A549 (cell line): Measurements from ENCODE around the gene LAMTOR3. TPM values are rescaled to one million over a fixed set of nuclear protein-coding genes. Genes with fewer than 3 reads are reported as not detected.

Source experiments
- ATAC-seq, 2 experiments: fragments of 200-7000 bp in 1 of 2; fragments of >200 bp in 1 of 2; cut with Nextera tagmentation in 1 of 2; cut with Tn5 transposase in 1 of 2; 3 replicates each; pipeline versions ENCODE4 v1.8.0 to v1.9.1; 2018 to 2020; ENCODE audit warnings: mild to moderate bottlenecking in 1 of 2, moderate library complexity in 1 of 2
- CTCF ChIA-PET: fragments of 300-600 bp; sonication (Branson Sonifier 250); formaldehyde crosslinking; extraction: SDS; loops from one replicate; lab custom pipeline; 2021; ENCODE audit warnings: antibody characterized with exemption, inconsistent platforms; lab: Yijun Ruan, JAX
- POLR2A ChIA-PET: fragments of 350-600 bp; formaldehyde crosslinking; extraction: SDS; loops from one replicate; lab custom pipeline; 2021; ENCODE audit warnings: antibody characterized with exemption, inconsistent platforms; lab: Yijun Ruan, JAX
- DNase-seq, 2 experiments: peaks; one replicate each; pipeline versions ENCODE4 v3.0.0 to v3.0.0-alpha.2; 2011 to 2016; ENCODE audit warnings: low read depth in 1 of 2, low spot score in 1 of 2
- FAIRE-seq: peaks from 2 replicates; lab custom pipeline; 2011; peaks lifted over from hg19 to GRCh38; lab: Jason Lieb, UNC
- H3K27ac ChIP-seq, 2 experiments: fragments of >200 bp; sonication (Bioruptor Twin); formaldehyde crosslinking; 3 replicates each; pipeline ENCODE4 v1.5.1; 2016 to 2017
- H3K4me1 ChIP-seq: fragments of >200 bp; sonication (Bioruptor Twin); formaldehyde crosslinking; 3 replicates; pipeline ENCODE4 v1.6.1; 2016
- H3K4me2 ChIP-seq: fragments of >200 bp; sonication (Bioruptor Twin); formaldehyde crosslinking; 3 replicates; pipeline ENCODE4 v1.6.1; 2016
- H3K4me3 ChIP-seq: fragments of >200 bp; sonication (Bioruptor Twin); formaldehyde crosslinking; 3 replicates; pipeline ENCODE4 v1.5.1; 2016
- H3K9me3 ChIP-seq: fragments of >200 bp; sonication (Bioruptor Twin); formaldehyde crosslinking; 3 replicates; pipeline ENCODE4 v1.6.1; 2016
- BHLHE40 ChIP-seq: IDR thresholded peaks from 2 replicates; pipeline ENCODE4 v1.6.1; 2012; ENCODE audit warnings: low read depth, low read length, inconsistent platforms
- CBX2 ChIP-seq: fragments of 200-600 bp; sonication (generic); IDR thresholded peaks from 2 replicates; pipeline ENCODE4 v1.6.1; 2016; ENCODE audit warnings: low read depth, mild to moderate bottlenecking, borderline replicate concordance
- EHF ChIP-seq: fragments of 250-450 bp; sonication (Bioruptor Pico); IDR thresholded peaks from 2 replicates; pipeline ENCODE4 v1.5.0; 2020; ENCODE audit warnings: mild to moderate bottlenecking
- ELK1 ChIP-seq: fragments of 150-350 bp; IDR thresholded peaks from 2 replicates; pipeline ENCODE4 v1.6.1; 2014; ENCODE audit warnings: low read depth, mild to moderate bottlenecking, low read length
- EP300 ChIP-seq, 2 experiments: fragments of >200 bp; sonication (Bioruptor Twin); formaldehyde crosslinking; IDR thresholded peaks; 2 replicates in 1 of 2; 3 replicates in 1 of 2; pipeline ENCODE4 v1.6.1; 2016 to 2017
- ESRRA ChIP-seq: fragments of 150-350 bp; IDR thresholded peaks from 2 replicates; pipeline ENCODE4 v1.6.1; 2014; ENCODE audit warnings: mild to moderate bottlenecking, low read length, borderline replicate concordance
- FOSB ChIP-seq: fragments of 250-450 bp; sonication (Bioruptor Pico); IDR thresholded peaks from 2 replicates; pipeline ENCODE4 v1.5.0; 2020; ENCODE audit warnings: mild to moderate bottlenecking, moderate library complexity
- FOXS1 ChIP-seq: fragments of 250-450 bp; sonication (Bioruptor Pico); IDR thresholded peaks from 2 replicates; pipeline ENCODE4 v1.5.0; 2020; ENCODE audit warnings: mild to moderate bottlenecking, moderate library complexity
- HDAC2 ChIP-seq: fragments of 200-600 bp; sonication (generic); IDR thresholded peaks from 2 replicates; pipeline ENCODE4 v1.6.1; 2016
- HEYL ChIP-seq: fragments of 250-450 bp; sonication (Bioruptor Pico); IDR thresholded peaks from 2 replicates; pipeline ENCODE4 v1.8.0; 2021; ENCODE audit warnings: mild to moderate bottlenecking, moderate library complexity
- KDM5A ChIP-seq: fragments of 200-600 bp; sonication (generic); IDR thresholded peaks from 2 replicates; pipeline ENCODE4 v1.6.1; 2016; ENCODE audit warnings: antibody characterized with exemption, mild to moderate bottlenecking
- MYC ChIP-seq: IDR thresholded peaks from 2 replicates; pipeline ENCODE4 v1.6.1; 2012; ENCODE audit warnings: mild to moderate bottlenecking, inconsistent platforms, low read length, improper control_type of control experiment, borderline replicate concordance
- NFE2L2 ChIP-seq: fragments of 150-350 bp; conservative IDR thresholded peaks from 2 replicates; pipeline ENCODE4 v1.6.1; 2014; ENCODE audit warnings: low read length
- NPAS2 ChIP-seq: fragments of 250-450 bp; sonication (Bioruptor Pico); IDR thresholded peaks from 2 replicates; pipeline ENCODE4 v1.8.0; 2022; ENCODE audit warnings: mild to moderate bottlenecking, moderate library complexity, borderline replicate concordance
- NR3C1 ChIP-seq: fragments of >200 bp; sonication (Bioruptor Twin); formaldehyde crosslinking; IDR thresholded peaks from 3 replicates; pipeline ENCODE4 v1.6.1; 2017
- POLR2A ChIP-seq: IDR thresholded peaks from 2 replicates; pipeline ENCODE4 v1.6.1; 2012; ENCODE audit warnings: mild to moderate bottlenecking, low read length
- SREBF2 ChIP-seq: fragments of 450-650 bp; IDR thresholded peaks from 2 replicates; pipeline ENCODE4 v1.6.1; 2014; ENCODE audit warnings: mild to moderate bottlenecking, moderate library complexity
- TFCP2L1 ChIP-seq: fragments of 250-450 bp; sonication (Bioruptor Pico); IDR thresholded peaks from 2 replicates; pipeline ENCODE4 v1.5.0; 2021; ENCODE audit warnings: mild to moderate bottlenecking
- TP53 ChIP-seq: fragments of 250-450 bp; sonication (Bioruptor Pico); IDR thresholded peaks from 2 replicates; pipeline ENCODE4 v1.5.0; 2021; ENCODE audit warnings: mild to moderate bottlenecking, moderate library complexity
- ZC3H11A ChIP-seq: fragments of 450-650 bp; IDR thresholded peaks from 2 replicates; pipeline ENCODE4 v1.6.1; 2014; ENCODE audit warnings: antibody characterized with exemption, mild to moderate bottlenecking
- ZFP36 ChIP-seq: fragments of 450-650 bp; IDR thresholded peaks from 2 replicates; pipeline ENCODE4 v1.6.1; 2014; ENCODE audit warnings: borderline replicate concordance; ENCODE audit not compliant: partially characterized antibody
- WGBS: methylation state at CpG from one replicate; pipeline ENCODE4 v1.1.6; 2017; ENCODE audit errors: missing lambda C conversion rate; 5-methylcytosine and 5-hydroxymethylcytosine counted together
- polyA plus RNA-seq, 4 experiments: library from polyadenylated mRNA; depleted of rRNA in 3 of 4; stranded (reverse); fragments of >200 nt; fragmentation: RNase III in 1 of 4; extraction: RNeasy Plus Mini Kit Qiagen cat#74134 plus additional on column Dnase treatment in 1 of 4; gene quantifications; 2 replicates in 3 of 4; 3 replicates in 1 of 4; pipeline ENCODE4 v1.2.3, GENCODE V29; 2011 to 2017
- TF ChIP-seq, protein P1 (sequence below): fragments of 250-450 bp; sonication (Bioruptor Pico); IDR thresholded peaks from 2 replicates; pipeline ENCODE4 v1.5.0; 2020; ENCODE audit warnings: low read depth, mild to moderate bottlenecking, moderate library complexity
- TF ChIP-seq, protein P2 (sequence below): fragments of >200 bp; sonication (Bioruptor Twin); formaldehyde crosslinking; IDR thresholded peaks from 3 replicates; pipeline ENCODE4 v1.5.1; 2016
- TF ChIP-seq, protein P3 (sequence below): IDR thresholded peaks from 2 replicates; pipeline ENCODE4 v1.6.1; 2012; ENCODE audit warnings: low read depth, borderline replicate concordance
- TF ChIP-seq, protein P4 (sequence below): fragments of >200 bp; sonication (Bioruptor Twin); formaldehyde crosslinking; IDR thresholded peaks from 3 replicates; pipeline ENCODE4 v1.6.1; 2016

LAMTOR3 gene
- polyA plus RNA-seq, 2 of the 4 experiments (the other 2 are of a cell fraction): 21.3 to 40.8 TPM

DNA sequence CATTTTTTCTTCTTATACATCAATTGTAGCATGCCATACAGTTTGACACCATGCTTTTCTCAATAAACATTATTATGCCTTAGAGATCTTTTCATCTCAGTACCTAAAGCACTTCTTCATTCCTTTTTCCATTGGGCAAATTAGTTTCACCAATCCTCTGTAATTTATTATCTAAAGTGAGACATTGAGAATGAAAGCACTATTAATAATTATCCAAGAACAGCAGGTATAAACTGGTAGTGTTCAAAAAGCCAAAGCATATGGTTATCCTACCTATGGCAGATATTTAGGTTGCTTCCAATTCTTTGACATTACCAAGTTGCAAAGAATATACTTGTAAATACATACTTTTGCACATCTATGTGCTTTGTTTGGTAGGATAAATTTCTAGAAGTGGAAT is 15.6 kb downstream of the LAMTOR3 start:
- CTCF ChIA-PET: no interaction called here
- no peak for FAIRE-seq
- TF ChIP-seq NR3C1 (no peak), ZC3H11A (no peak), BHLHE40 (no peak), NPAS2 (no peak), MYC (no peak), SREBF2 (no peak), POLR2A (no peak), ZFP36 (no peak), HDAC2 (no peak), FOSB (CRISPR knock-in tag) (no peak)
- TF ChIP-seq, protein P1, sequence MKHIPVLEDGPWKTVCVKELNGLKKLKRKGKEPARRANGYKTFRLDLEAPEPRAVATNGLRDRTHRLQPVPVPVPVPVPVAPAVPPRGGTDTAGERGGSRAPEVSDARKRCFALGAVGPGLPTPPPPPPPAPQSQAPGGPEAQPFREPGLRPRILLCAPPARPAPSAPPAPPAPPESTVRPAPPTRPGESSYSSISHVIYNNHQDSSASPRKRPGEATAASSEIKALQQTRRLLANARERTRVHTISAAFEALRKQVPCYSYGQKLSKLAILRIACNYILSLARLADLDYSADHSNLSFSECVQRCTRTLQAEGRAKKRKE: no peak
- TF ChIP-seq, protein P2, sequence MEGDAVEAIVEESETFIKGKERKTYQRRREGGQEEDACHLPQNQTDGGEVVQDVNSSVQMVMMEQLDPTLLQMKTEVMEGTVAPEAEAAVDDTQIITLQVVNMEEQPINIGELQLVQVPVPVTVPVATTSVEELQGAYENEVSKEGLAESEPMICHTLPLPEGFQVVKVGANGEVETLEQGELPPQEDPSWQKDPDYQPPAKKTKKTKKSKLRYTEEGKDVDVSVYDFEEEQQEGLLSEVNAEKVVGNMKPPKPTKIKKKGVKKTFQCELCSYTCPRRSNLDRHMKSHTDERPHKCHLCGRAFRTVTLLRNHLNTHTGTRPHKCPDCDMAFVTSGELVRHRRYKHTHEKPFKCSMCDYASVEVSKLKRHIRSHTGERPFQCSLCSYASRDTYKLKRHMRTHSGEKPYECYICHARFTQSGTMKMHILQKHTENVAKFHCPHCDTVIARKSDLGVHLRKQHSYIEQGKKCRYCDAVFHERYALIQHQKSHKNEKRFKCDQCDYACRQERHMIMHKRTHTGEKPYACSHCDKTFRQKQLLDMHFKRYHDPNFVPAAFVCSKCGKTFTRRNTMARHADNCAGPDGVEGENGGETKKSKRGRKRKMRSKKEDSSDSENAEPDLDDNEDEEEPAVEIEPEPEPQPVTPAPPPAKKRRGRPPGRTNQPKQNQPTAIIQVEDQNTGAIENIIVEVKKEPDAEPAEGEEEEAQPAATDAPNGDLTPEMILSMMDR: no peak
- TF ChIP-seq, protein P3, sequence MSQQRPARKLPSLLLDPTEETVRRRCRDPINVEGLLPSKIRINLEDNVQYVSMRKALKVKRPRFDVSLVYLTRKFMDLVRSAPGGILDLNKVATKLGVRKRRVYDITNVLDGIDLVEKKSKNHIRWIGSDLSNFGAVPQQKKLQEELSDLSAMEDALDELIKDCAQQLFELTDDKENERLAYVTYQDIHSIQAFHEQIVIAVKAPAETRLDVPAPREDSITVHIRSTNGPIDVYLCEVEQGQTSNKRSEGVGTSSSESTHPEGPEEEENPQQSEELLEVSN: no peak

GRCh38 chr4:99876946-99877345 is 17.3 kb downstream of the LAMTOR3 start:
- H3K27ac ChIP-seq: no peak overlapping the region
- CTCF ChIA-PET: no interaction called here
- no peaks in the 10 kb centered on the region for H3K9me3 ChIP-seq
- no peaks in the 10 kb centered on the region for H3K4me1 ChIP-seq
- WGBS: 82% methylated on average over 3 of the region's 3 CpGs
- DNase-seq: no peak
- no peak overlapping the region for H3K4me3 ChIP-seq
- TF ChIP-seq EHF (no peak), EP300 (IDR thresholded peaks at IDR 0.05) (no peak), TFCP2L1 (CRISPR knock-in tag) (no peak), FOXS1 (CRISPR knock-in tag) (no peak), HEYL (CRISPR knock-in tag) (no peak), ESRRA (no peak), CBX2 (no peak), ELK1 (no peak), SREBF2 (no peak), NFE2L2 (no peak), KDM5A (no peak), TP53 (CRISPR knock-in tag) (no peak)
- TF ChIP-seq, protein P4, sequence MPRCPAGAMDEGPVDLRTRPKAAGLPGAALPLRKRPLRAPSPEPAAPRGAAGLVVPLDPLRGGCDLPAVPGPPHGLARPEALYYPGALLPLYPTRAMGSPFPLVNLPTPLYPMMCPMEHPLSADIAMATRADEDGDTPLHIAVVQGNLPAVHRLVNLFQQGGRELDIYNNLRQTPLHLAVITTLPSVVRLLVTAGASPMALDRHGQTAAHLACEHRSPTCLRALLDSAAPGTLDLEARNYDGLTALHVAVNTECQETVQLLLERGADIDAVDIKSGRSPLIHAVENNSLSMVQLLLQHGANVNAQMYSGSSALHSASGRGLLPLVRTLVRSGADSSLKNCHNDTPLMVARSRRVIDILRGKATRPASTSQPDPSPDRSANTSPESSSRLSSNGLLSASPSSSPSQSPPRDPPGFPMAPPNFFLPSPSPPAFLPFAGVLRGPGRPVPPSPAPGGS: no peak
- TF ChIP-seq, protein P1: no peak
- H3K4me2 ChIP-seq: no peak overlapping the region
- ATAC-seq: no peak
- POLR2A ChIA-PET: no interaction called here
- no peak for FAIRE-seq

More for the DNA sequence above, 15.6 kb downstream of the LAMTOR3 start:
- Histone ChIP-seq H3K9me3 (no peaks in the 10 kb centered on the region), H3K27ac (no peak overlapping the region), H3K4me1 (no peaks in the 10 kb centered on the region), H3K4me3 (no peak overlapping the region), H3K4me2 (no peak overlapping the region)
- DNase-seq (no peak), ATAC-seq (no peak)
- POLR2A ChIA-PET: no interaction called here
